ENCODE data around the gene ZNF385A.

ZNF385A gene

GRCh38 chr12:54397157-54397556 is 12.6 kb upstream of the ZNF385A start:
- Histone ChIP-seq H2AFZ (ENCODE audit: insufficient read depth, low read length, poor library complexity) (no peak overlapping the region), H3K4me3 (ENCODE audit: low read depth, low read length) (peak overlapping the region; percentile 3), H4K8ac (ENCODE audit: low read depth, low read length) (no peak overlapping the region), H2BK12ac (ENCODE audit: low read length) (no peak overlapping the region), H3K27me3 (ENCODE audit: insufficient read depth, low read length) (no peaks in the 10 kb centered on the region), H3K36me3 (ENCODE audit: control insufficient read depth in 1 of 2, insufficient read depth in 2 of 2, low read length in 2 of 2) (peaks cover 51 to 61% of the 10 kb centered on the region in 2 experiments), H2BK120ac (ENCODE audit: insufficient read depth, low read length, poor library complexity) (no peak overlapping the region), H4K91ac (ENCODE audit: low read depth, low read length) (no peak overlapping the region), H3K27ac (ENCODE audit: low read depth, low read length) (no peak overlapping the region), H3K9ac (ENCODE audit: low read length) (no peak overlapping the region), H3K79me2 (ENCODE audit: control insufficient read depth, insufficient read depth, low read length, poor library complexity) (no peaks in the 10 kb centered on the region), H3K4me1 (ENCODE audit: control insufficient read depth in 1 of 2, insufficient read depth in 2 of 2, low read length in 2 of 2) (peaks cover 0 to 2% of the 10 kb centered on the region in 2 experiments), H4K12ac (ENCODE audit: low read depth, low read length) (no peak overlapping the region), H3K18ac (ENCODE audit: low read length) (no peak overlapping the region), H2AK5ac (ENCODE audit: low read length) (no peak overlapping the region), H3K4ac (ENCODE audit: low read depth, low read length) (no peak overlapping the region), H3K4me2 (ENCODE audit: low read length) (no peak overlapping the region), H3K79me1 (ENCODE audit: low read length) (no peaks in the 10 kb centered on the region), H3K14ac (ENCODE audit: low read length) (no peak overlapping the region), H3K9me3 (ENCODE audit: insufficient read depth, low read depth, low read length) (no peaks in the 10 kb centered on the region), H3K23ac (ENCODE audit: low read length) (no peak overlapping the region), H2BK5ac (ENCODE audit: low read depth, low read length, poor library complexity) (no peak overlapping the region)
- no CpG with 5 or more reads among the region's 1 CpG for WGBS (ENCODE audit: extremely low coverage, insufficient coverage, insufficient read length)
- no peak for DNase-seq

GRCh38 chr12:54395545-54395944 is 11.0 kb upstream of the ZNF385A start:
- H2BK5ac ChIP-seq (ENCODE audit: low read depth, low read length, poor library complexity) = no peak overlapping the region
- H2BK12ac ChIP-seq (ENCODE audit: low read length) = no peak overlapping the region
- no peak overlapping the region for H4K91ac ChIP-seq (ENCODE audit: low read depth, low read length)
- H4K12ac ChIP-seq (ENCODE audit: low read depth, low read length) = no peak overlapping the region
- no peak overlapping the region for H2AFZ ChIP-seq (ENCODE audit: insufficient read depth, low read length, poor library complexity)
- no peak overlapping the region for H3K4ac ChIP-seq (ENCODE audit: low read depth, low read length)
- no peak overlapping the region for H3K27ac ChIP-seq (ENCODE audit: low read depth, low read length)
- no peak overlapping the region for H2AK5ac ChIP-seq (ENCODE audit: low read length)
- DNase-seq = no peak
- H3K79me2 ChIP-seq (ENCODE audit: control insufficient read depth, insufficient read depth, low read length, poor library complexity) = peaks cover 4% of the 10 kb centered on the region
- no peak overlapping the region for H3K14ac ChIP-seq (ENCODE audit: low read length)
- no peak overlapping the region for H3K4me2 ChIP-seq (ENCODE audit: low read length)
- no peak overlapping the region for H3K23ac ChIP-seq (ENCODE audit: low read length)
- H3K36me3 ChIP-seq (ENCODE audit: control insufficient read depth in 1 of 2, insufficient read depth in 2 of 2, low read length in 2 of 2) = peaks cover 35 to 45% of the 10 kb centered on the region in 2 experiments
- peaks cover 0 to 9% of the 10 kb centered on the region in 2 experiments for H3K4me1 ChIP-seq (ENCODE audit: control insufficient read depth in 1 of 2, insufficient read depth in 2 of 2, low read length in 2 of 2)
- no peak overlapping the region for H3K4me3 ChIP-seq (ENCODE audit: low read depth, low read length)
- H3K79me1 ChIP-seq (ENCODE audit: low read length) = peaks cover 5% of the 10 kb centered on the region
- H4K8ac ChIP-seq (ENCODE audit: low read depth, low read length) = no peak overlapping the region
- no peaks in the 10 kb centered on the region for H3K27me3 ChIP-seq (ENCODE audit: insufficient read depth, low read length)
- H2BK120ac ChIP-seq (ENCODE audit: insufficient read depth, low read length, poor library complexity) = no peak overlapping the region
- no peak overlapping the region for H3K9ac ChIP-seq (ENCODE audit: low read length)
- H3K18ac ChIP-seq (ENCODE audit: low read length) = no peak overlapping the region
- H3K9me3 ChIP-seq (ENCODE audit: insufficient read depth, low read depth, low read length) = no peaks in the 10 kb centered on the region

GRCh38 chr12:54394986-54395385 is 10.5 kb upstream of the ZNF385A start:
- Histone ChIP-seq H3K9ac (ENCODE audit: low read length) (no peak overlapping the region), H4K12ac (ENCODE audit: low read depth, low read length) (no peak overlapping the region), H3K79me1 (ENCODE audit: low read length) (peaks cover 9% of the 10 kb centered on the region), H2AK5ac (ENCODE audit: low read length) (no peak overlapping the region), H3K4me3 (ENCODE audit: low read depth, low read length) (no peak overlapping the region), H2BK5ac (ENCODE audit: low read depth, low read length, poor library complexity) (no peak overlapping the region), H4K91ac (ENCODE audit: low read depth, low read length) (no peak overlapping the region), H2BK120ac (ENCODE audit: insufficient read depth, low read length, poor library complexity) (no peak overlapping the region), H4K8ac (ENCODE audit: low read depth, low read length) (no peak overlapping the region), H3K9me3 (ENCODE audit: insufficient read depth, low read depth, low read length) (no peaks in the 10 kb centered on the region), H3K27me3 (ENCODE audit: insufficient read depth, low read length) (no peaks in the 10 kb centered on the region), H3K27ac (ENCODE audit: low read depth, low read length) (no peak overlapping the region), H3K18ac (ENCODE audit: low read length) (no peak overlapping the region), H3K4me1 (ENCODE audit: control insufficient read depth in 1 of 2, insufficient read depth in 2 of 2, low read length in 2 of 2) (peaks cover 4 to 13% of the 10 kb centered on the region in 2 experiments), H3K36me3 (ENCODE audit: control insufficient read depth in 1 of 2, insufficient read depth in 2 of 2, low read length in 2 of 2) (peaks cover 34 to 41% of the 10 kb centered on the region in 2 experiments), H3K23ac (ENCODE audit: low read length) (no peak overlapping the region), H2BK12ac (ENCODE audit: low read length) (no peak overlapping the region), H3K79me2 (ENCODE audit: control insufficient read depth, insufficient read depth, low read length, poor library complexity) (peaks cover 7% of the 10 kb centered on the region), H2AFZ (ENCODE audit: insufficient read depth, low read length, poor library complexity) (no peak overlapping the region), H3K4me2 (ENCODE audit: low read length) (no peak overlapping the region), H3K14ac (ENCODE audit: low read length) (no peak overlapping the region), H3K4ac (ENCODE audit: low read depth, low read length) (no peak overlapping the region)
- no peak for DNase-seq
- WGBS (ENCODE audit: extremely low coverage, insufficient coverage, insufficient read length) = no CpG with 5 or more reads among the region's 1 CpG

DNA sequence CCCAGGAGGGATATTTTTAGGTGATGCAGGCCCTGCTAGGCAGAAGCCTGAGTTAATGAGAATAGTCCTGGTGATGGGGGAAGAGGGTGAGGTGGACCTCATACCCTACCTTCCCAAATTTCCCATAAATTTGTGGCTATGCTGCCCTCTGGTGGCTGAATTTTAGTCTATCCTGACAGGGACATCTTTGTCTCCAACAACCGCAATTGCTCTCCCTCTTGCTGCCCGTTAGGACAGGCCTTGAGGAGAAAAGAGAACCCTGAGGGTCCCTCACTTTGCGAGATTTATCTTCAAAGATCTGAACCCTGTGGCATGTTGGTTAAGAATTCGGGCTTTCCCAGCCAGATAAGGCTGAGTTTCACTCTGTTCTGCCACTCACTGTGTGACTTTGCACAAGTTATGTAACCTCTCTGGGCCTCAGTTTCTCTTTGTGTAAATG is 9.8 kb upstream of the ZNF385A start:
- no CpG with 5 or more reads among the region's 4 CpGs for WGBS (ENCODE audit: extremely low coverage, insufficient coverage, insufficient read length)
- Histone ChIP-seq H3K4me1 (ENCODE audit: control insufficient read depth in 1 of 2, insufficient read depth in 2 of 2, low read length in 2 of 2) (peaks cover 11 to 20% of the 10 kb centered on the region in 2 experiments), H2BK120ac (ENCODE audit: insufficient read depth, low read length, poor library complexity) (no peak overlapping the region), H2AFZ (ENCODE audit: insufficient read depth, low read length, poor library complexity) (no peak overlapping the region), H3K4me2 (ENCODE audit: low read length) (no peak overlapping the region), H3K18ac (ENCODE audit: low read length) (no peak overlapping the region), H3K4ac (ENCODE audit: low read depth, low read length) (no peak overlapping the region), H2BK5ac (ENCODE audit: low read depth, low read length, poor library complexity) (no peak overlapping the region), H2AK5ac (ENCODE audit: low read length) (no peak overlapping the region), H3K27ac (ENCODE audit: low read depth, low read length) (no peak overlapping the region), H3K4me3 (ENCODE audit: low read depth, low read length) (no peak overlapping the region), H4K12ac (ENCODE audit: low read depth, low read length) (no peak overlapping the region), H2BK12ac (ENCODE audit: low read length) (no peak overlapping the region), H3K14ac (ENCODE audit: low read length) (no peak overlapping the region), H4K8ac (ENCODE audit: low read depth, low read length) (no peak overlapping the region), H3K9me3 (ENCODE audit: insufficient read depth, low read depth, low read length) (no peaks in the 10 kb centered on the region), H3K79me1 (ENCODE audit: low read length) (peaks cover 12% of the 10 kb centered on the region), H3K36me3 (ENCODE audit: control insufficient read depth in 1 of 2, insufficient read depth in 2 of 2, low read length in 2 of 2) (peaks cover 28 to 34% of the 10 kb centered on the region in 2 experiments), H3K27me3 (ENCODE audit: insufficient read depth, low read length) (no peaks in the 10 kb centered on the region), H3K9ac (ENCODE audit: low read length) (no peak overlapping the region), H3K23ac (ENCODE audit: low read length) (no peak overlapping the region), H3K79me2 (ENCODE audit: control insufficient read depth, insufficient read depth, low read length, poor library complexity) (peaks cover 7% of the 10 kb centered on the region), H4K91ac (ENCODE audit: low read depth, low read length) (no peak overlapping the region)
- peak; percentile 92 to 99 for DNase-seq
